Mammary epithelial cell (primary cell): ENCODE data around the gene SKIC8.

Experiments used
- EZH2 ChIP-seq: IDR thresholded peaks from 2 replicates; pipeline ENCODE4 v1.6.1; 2012; ENCODE audit warnings: low read length, inconsistent platforms, borderline replicate concordance
- TF ChIP-seq, protein P1 (sequence below), 2 donors: IDR thresholded peaks in 1 of 2; conservative IDR thresholded peaks in 1 of 2; 2 replicates each; pipeline ENCODE4 v1.5.1; 2011 to 2012; ENCODE audit warnings: inconsistent platforms in 2 of 2, low read length in 2 of 2, mild to moderate bottlenecking in 2 of 2, control low read depth in 1 of 2, low read depth in 1 of 2; ENCODE audit not compliant: insufficient read depth in 1 of 2; ENCODE audit errors: extremely low read depth in 1 of 2

DNA sequence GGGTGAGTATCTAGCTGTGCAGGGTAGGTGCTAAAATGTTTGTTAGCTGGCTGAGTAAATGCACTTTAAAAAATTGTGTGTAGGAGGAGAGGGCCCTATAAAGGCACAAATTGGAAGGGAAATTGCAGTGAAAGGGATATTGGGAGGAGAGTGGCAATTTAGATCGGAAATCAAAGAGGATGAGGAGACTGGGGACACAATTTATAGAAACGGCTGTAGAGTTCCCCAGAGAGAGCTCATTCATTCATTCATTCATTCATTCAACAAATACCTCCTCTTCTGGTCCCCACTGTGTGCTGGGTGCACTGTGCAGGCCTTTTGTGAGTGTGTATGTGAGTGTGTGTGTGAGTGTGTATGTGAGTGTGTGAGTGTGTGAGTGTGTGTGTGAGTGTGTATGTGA is 32.6 kb downstream of the SKIC8 start:
- TF ChIP-seq, protein P1, sequence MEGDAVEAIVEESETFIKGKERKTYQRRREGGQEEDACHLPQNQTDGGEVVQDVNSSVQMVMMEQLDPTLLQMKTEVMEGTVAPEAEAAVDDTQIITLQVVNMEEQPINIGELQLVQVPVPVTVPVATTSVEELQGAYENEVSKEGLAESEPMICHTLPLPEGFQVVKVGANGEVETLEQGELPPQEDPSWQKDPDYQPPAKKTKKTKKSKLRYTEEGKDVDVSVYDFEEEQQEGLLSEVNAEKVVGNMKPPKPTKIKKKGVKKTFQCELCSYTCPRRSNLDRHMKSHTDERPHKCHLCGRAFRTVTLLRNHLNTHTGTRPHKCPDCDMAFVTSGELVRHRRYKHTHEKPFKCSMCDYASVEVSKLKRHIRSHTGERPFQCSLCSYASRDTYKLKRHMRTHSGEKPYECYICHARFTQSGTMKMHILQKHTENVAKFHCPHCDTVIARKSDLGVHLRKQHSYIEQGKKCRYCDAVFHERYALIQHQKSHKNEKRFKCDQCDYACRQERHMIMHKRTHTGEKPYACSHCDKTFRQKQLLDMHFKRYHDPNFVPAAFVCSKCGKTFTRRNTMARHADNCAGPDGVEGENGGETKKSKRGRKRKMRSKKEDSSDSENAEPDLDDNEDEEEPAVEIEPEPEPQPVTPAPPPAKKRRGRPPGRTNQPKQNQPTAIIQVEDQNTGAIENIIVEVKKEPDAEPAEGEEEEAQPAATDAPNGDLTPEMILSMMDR (conservative IDR thresholded peaks at IDR 0.05 in 1 of 2, IDR thresholded peaks at IDR 0.05 in 1 of 2; ENCODE audit: extremely low read depth in 1 of 2, insufficient read depth in 1 of 2, low read depth in 1 of 2, low read length in 2 of 2), result no peak
- no peak for TF ChIP-seq EZH2
